Activated CD4-positive, alpha-beta T cell treated with anti-CD3 and anti-CD28 coated beads for 36 hours (primary cell): ENCODE data around the gene ARHGAP29. TPM values are rescaled to one million over a fixed set of nuclear protein-coding genes. Genes with fewer than 3 reads are reported as not detected.

Experiments
- ATAC-seq: fragments of 200-7000 bp; cut with Tn5 transposase; one replicate; pipeline ENCODE4 v1.10.0; 2021; ENCODE audit warnings: mild to moderate bottlenecking, moderate library complexity
- CTCF ChIA-PET: fragments of 350-600 bp; sonication (Branson Sonifier 250); formaldehyde crosslinking; loops from one replicate; lab custom pipeline; 2021; ENCODE audit warnings: antibody characterized with exemption; lab: Charles Lee
- POLR2A ChIA-PET: fragments of 350-600 bp; sonication (Branson Sonifier 250); formaldehyde crosslinking; loops from one replicate; lab custom pipeline; 2021; ENCODE audit warnings: antibody characterized with exemption, inconsistent platforms; lab: Charles Lee
- DNase-seq: peaks from one replicate; pipeline ENCODE4 v3.0.0-alpha.2; 2020
- H3K27ac Mint-ChIP-seq: one replicate; pipeline ENCODE4 v1.8.0; 2021; ENCODE audit warnings: mixed read lengths
- H3K27me3 Mint-ChIP-seq: one replicate; pipeline ENCODE4 v1.8.0; 2021; ENCODE audit warnings: mixed read lengths
- H3K36me3 Mint-ChIP-seq: one replicate; pipeline ENCODE4 v1.8.0; 2021; ENCODE audit warnings: low read depth, mixed read lengths
- H3K4me1 Mint-ChIP-seq: one replicate; pipeline ENCODE4 v1.8.0; 2021; ENCODE audit warnings: mixed read lengths
- H3K4me3 Mint-ChIP-seq: one replicate; pipeline ENCODE4 v1.8.0; 2021; ENCODE audit warnings: mild to moderate bottlenecking, moderate library complexity, mixed read lengths
- H3K9me3 Mint-ChIP-seq: one replicate; pipeline ENCODE4 v1.8.0; 2021; ENCODE audit warnings: low read depth, mixed read lengths
- intact Hi-C, 2 experiments: fragments of 100-400 bp; cut with DNase I in 1 of 2; cut with micrococcal nuclease in 1 of 2; formaldehyde crosslinking; loops; one replicate each; pipeline versions ENCODE4 v1.14.2 to v1.15.1; 2022 to 2024; cut with DNase I, micrococcal nuclease
- total RNA-seq, 2 experiments: library from RNA; stranded (reverse); gene quantifications; one replicate each; pipeline ENCODE4 v1.2.3, GENCODE V29; 2021

Gene ARHGAP29
- total RNA-seq, 2 experiments from 2014 or later, result 0.21 to 0.23 TPM

DNA sequence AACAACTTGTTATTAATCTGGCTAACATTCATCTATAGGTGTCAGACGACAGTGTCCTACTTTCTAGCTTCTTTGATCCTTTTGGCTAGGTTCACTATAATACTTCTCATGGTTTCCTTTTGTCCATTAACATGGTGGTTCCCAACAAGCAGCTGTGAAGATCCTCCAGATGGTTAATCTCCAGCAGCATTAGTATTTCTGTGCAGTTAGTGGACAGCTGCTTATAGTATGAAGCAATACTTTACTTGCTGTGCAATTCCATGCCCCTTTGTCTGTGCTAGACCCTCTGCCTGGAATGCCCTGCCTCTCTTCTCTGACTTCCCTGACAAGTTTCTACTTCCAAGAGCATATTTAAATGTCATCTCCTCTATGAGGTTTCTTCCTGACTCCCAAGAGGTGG lies 41.7 kb upstream of the ARHGAP29 start:
- POLR2A ChIA-PET, result no interaction called here
- no peak overlapping the region for H3K27ac Mint-ChIP-seq
- DNase-seq, result no peak
- no peaks in the 10 kb centered on the region for H3K4me1 Mint-ChIP-seq
- no peak for ATAC-seq
- no peaks in the 10 kb centered on the region for H3K36me3 Mint-ChIP-seq
- intact Hi-C loops, result no loop called here
- CTCF ChIA-PET, result no interaction called here
- peaks cover 2% of the 10 kb centered on the region for H3K27me3 Mint-ChIP-seq
- no peaks in the 10 kb centered on the region for H3K9me3 Mint-ChIP-seq
- no peak overlapping the region for H3K4me3 Mint-ChIP-seq

GRCh38 chr1:94276988-94277434 lies 39.6 kb upstream of the ARHGAP29 start:
- H3K4me3 Mint-ChIP-seq, result no peak overlapping the region
- H3K36me3 Mint-ChIP-seq, result no peaks in the 10 kb centered on the region
- ATAC-seq, result no peak
- intact Hi-C loops, result no loop called here
- H3K4me1 Mint-ChIP-seq, result no peaks in the 10 kb centered on the region
- ChIA-PET CTCF (no interaction called here), POLR2A (no interaction called here)
- H3K27me3 Mint-ChIP-seq, result peaks cover 2% of the 10 kb centered on the region
- no peak for DNase-seq
- H3K9me3 Mint-ChIP-seq, result no peaks in the 10 kb centered on the region
- H3K27ac Mint-ChIP-seq, result no peak overlapping the region

DNA sequence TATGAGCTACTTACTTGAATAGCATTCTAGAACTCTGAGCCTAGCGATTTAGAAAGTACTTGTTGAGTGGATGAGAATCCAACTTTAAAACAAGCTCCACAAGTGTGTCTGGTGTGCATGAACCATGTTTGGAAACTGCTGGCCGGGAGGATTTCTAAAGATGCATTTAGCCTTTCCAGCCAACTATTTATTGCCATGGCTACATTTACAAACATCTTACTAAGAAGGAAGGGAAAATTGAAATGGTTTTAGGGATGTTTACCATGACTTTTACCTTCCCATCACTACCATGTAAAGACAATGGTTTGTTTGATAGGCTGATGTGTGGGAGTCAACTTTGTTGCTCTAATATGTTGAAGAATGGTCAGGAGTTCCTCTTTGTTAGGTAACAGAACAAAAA lies 37.7 kb upstream of the ARHGAP29 start:
- no peak for ATAC-seq
- ChIA-PET CTCF (no interaction called here), POLR2A (no interaction called here)
- Mint-ChIP-seq H3K27me3 (peaks cover 4% of the 10 kb centered on the region), H3K9me3 (no peaks in the 10 kb centered on the region), H3K36me3 (no peaks in the 10 kb centered on the region), H3K4me1 (no peaks in the 10 kb centered on the region), H3K27ac (no peak overlapping the region), H3K4me3 (no peak overlapping the region)
- no peak for DNase-seq
- intact Hi-C loops, result no loop called here

- intact Hi-C loops, result no loop called here
- H3K4me3 Mint-ChIP-seq, result no peak overlapping the region
- DNase-seq (no peak), ATAC-seq (no peak)
- H3K27ac Mint-ChIP-seq, result no peak overlapping the region
- ChIA-PET CTCF (no interaction called here), POLR2A (no interaction called here)
- H3K9me3 Mint-ChIP-seq, result no peaks in the 10 kb centered on the region
- H3K4me1 Mint-ChIP-seq, result no peaks in the 10 kb centered on the region
- no peaks in the 10 kb centered on the region for H3K36me3 Mint-ChIP-seq
- H3K27me3 Mint-ChIP-seq, result peaks cover 5% of the 10 kb centered on the region
Observed at GRCh38 chr1:94274561-94274960, 37.2 kb upstream of the ARHGAP29 start.

DNA sequence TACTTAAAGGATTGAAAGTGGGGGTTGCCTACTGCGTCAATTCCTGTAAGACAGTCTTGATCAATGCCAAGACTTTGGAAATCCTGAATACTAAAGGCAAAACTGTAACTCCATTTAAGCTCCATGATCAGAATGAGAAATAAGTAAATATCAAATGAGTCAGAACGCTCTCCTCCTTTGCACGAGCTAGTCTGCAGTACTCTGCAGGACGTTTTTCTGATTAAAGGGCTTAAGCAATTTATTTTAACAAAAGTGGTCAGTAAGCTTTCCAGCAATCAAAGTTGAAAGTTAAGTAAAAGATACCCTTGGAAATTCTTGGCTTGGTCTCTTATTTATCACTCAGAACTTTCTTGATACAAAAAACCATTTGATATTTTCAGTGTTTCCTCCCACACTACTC lies 35.7 kb upstream of the ARHGAP29 start:
- no peak for DNase-seq

GRCh38 chr1:94272388-94272787 lies 35.0 kb upstream of the ARHGAP29 start:
- Mint-ChIP-seq H3K9me3 (no peaks in the 10 kb centered on the region), H3K27me3 (peaks cover 11% of the 10 kb centered on the region), H3K36me3 (no peaks in the 10 kb centered on the region), H3K4me1 (no peaks in the 10 kb centered on the region), H3K27ac (no peak overlapping the region), H3K4me3 (no peak overlapping the region)
- intact Hi-C loops, result no loop called here
- ATAC-seq, result no peak
- no peak for DNase-seq
- ChIA-PET POLR2A (no interaction called here), CTCF (no interaction called here)

More for the DNA sequence above, 35.7 kb upstream of the ARHGAP29 start:
- Mint-ChIP-seq H3K36me3 (no peaks in the 10 kb centered on the region), H3K4me1 (no peaks in the 10 kb centered on the region), H3K27me3 (peaks cover 10% of the 10 kb centered on the region), H3K4me3 (no peak overlapping the region), H3K9me3 (no peaks in the 10 kb centered on the region), H3K27ac (no peak overlapping the region)
- no peak for ATAC-seq
- CTCF ChIA-PET, result no interaction called here
- POLR2A ChIA-PET, result no interaction called here
- intact Hi-C loops, result no loop called here

- no peaks in the 10 kb centered on the region for H3K9me3 Mint-ChIP-seq
- DNase-seq, result no peak
- ATAC-seq, result no peak
- H3K27me3 Mint-ChIP-seq, result peaks cover 11% of the 10 kb centered on the region
- H3K36me3 Mint-ChIP-seq, result no peaks in the 10 kb centered on the region
- H3K4me1 Mint-ChIP-seq, result no peaks in the 10 kb centered on the region
- no peak overlapping the region for H3K4me3 Mint-ChIP-seq
- no peak overlapping the region for H3K27ac Mint-ChIP-seq
- POLR2A ChIA-PET, result no interaction called here
- CTCF ChIA-PET, result no interaction called here
- intact Hi-C loops, result no loop called here
Observed at GRCh38 chr1:94271373-94271772, 34.0 kb upstream of the ARHGAP29 start.

- Mint-ChIP-seq H3K27ac (no peak overlapping the region), H3K9me3 (no peaks in the 10 kb centered on the region), H3K4me1 (no peaks in the 10 kb centered on the region), H3K4me3 (no peak overlapping the region), H3K36me3 (no peaks in the 10 kb centered on the region), H3K27me3 (peaks cover 11% of the 10 kb centered on the region)
- ChIA-PET POLR2A (no interaction called here), CTCF (interaction anchor here (1.1 kb wide), 1 partner anchor 74 kb away, joined by 3 read pairs; no protein-coding TSS in a partner anchor)
- no peak for ATAC-seq
- intact Hi-C loops, result no loop called here
- DNase-seq, result no peak
Observed at GRCh38 chr1:94270801-94271203, 33.4 kb upstream of the ARHGAP29 start.

- intact Hi-C loops, result no loop called here
- CTCF ChIA-PET, result interaction anchor here (1.1 kb wide), 1 partner anchor 73 kb away, joined by 3 read pairs; no protein-coding TSS in a partner anchor
- Mint-ChIP-seq H3K27me3 (peaks cover 11% of the 10 kb centered on the region), H3K4me3 (no peak overlapping the region), H3K27ac (no peak overlapping the region), H3K9me3 (no peaks in the 10 kb centered on the region), H3K36me3 (no peaks in the 10 kb centered on the region), H3K4me1 (no peaks in the 10 kb centered on the region)
- ATAC-seq (no peak), DNase-seq (no peak)
- POLR2A ChIA-PET, result no interaction called here
Observed at GRCh38 chr1:94269921-94270320, 32.5 kb upstream of the ARHGAP29 start.

GRCh38 chr1:94265906-94266305 lies 28.5 kb upstream of the ARHGAP29 start:
- no peak overlapping the region for H3K4me3 Mint-ChIP-seq
- intact Hi-C loops, result no loop called here
- no peak for ATAC-seq
- H3K27me3 Mint-ChIP-seq, result peaks cover 22% of the 10 kb centered on the region
- no peak overlapping the region for H3K27ac Mint-ChIP-seq
- no peaks in the 10 kb centered on the region for H3K36me3 Mint-ChIP-seq
- POLR2A ChIA-PET, result no interaction called here
- CTCF ChIA-PET, result no interaction called here
- no peaks in the 10 kb centered on the region for H3K9me3 Mint-ChIP-seq
- H3K4me1 Mint-ChIP-seq, result no peaks in the 10 kb centered on the region
- no peak for DNase-seq

GRCh38 chr1:94265011-94265422 lies 27.6 kb upstream of the ARHGAP29 start:
- DNase-seq (no peak), ATAC-seq (no peak)
- no peak overlapping the region for H3K4me3 Mint-ChIP-seq
- intact Hi-C loops, result no loop called here
- H3K27ac Mint-ChIP-seq, result no peak overlapping the region
- no peaks in the 10 kb centered on the region for H3K9me3 Mint-ChIP-seq
- peaks cover 20% of the 10 kb centered on the region for H3K27me3 Mint-ChIP-seq
- no peaks in the 10 kb centered on the region for H3K36me3 Mint-ChIP-seq
- no peaks in the 10 kb centered on the region for H3K4me1 Mint-ChIP-seq
- CTCF ChIA-PET, result no interaction called here
- POLR2A ChIA-PET, result no interaction called here

GRCh38 chr1:94260635-94261387 lies 23.4 kb upstream of the ARHGAP29 start:
- intact Hi-C loops, result no loop called here
- H3K4me3 Mint-ChIP-seq, result no peak overlapping the region
- CTCF ChIA-PET, result interaction anchor here (1.0 to 1.7 kb wide), 2 partner anchors 156 to 215 kb away, joined by 3 to 4 read pairs; no protein-coding TSS in a partner anchor
- no peak overlapping the region for H3K27ac Mint-ChIP-seq
- POLR2A ChIA-PET, result no interaction called here
- peaks cover 20% of the 10 kb centered on the region for H3K27me3 Mint-ChIP-seq
- no peaks in the 10 kb centered on the region for H3K4me1 Mint-ChIP-seq
- H3K36me3 Mint-ChIP-seq, result no peaks in the 10 kb centered on the region
- H3K9me3 Mint-ChIP-seq, result no peaks in the 10 kb centered on the region
- DNase-seq (no peak), ATAC-seq (no peak)
